Esophagus muscularis mucosa (tissue), 4 donors: ENCODE results near the gene CACFD1. TPM values are rescaled to one million over a fixed set of nuclear protein-coding genes. Genes with fewer than 3 reads are reported as not detected.

Experiments used
- DNase-seq: peaks from one replicate; pipeline ENCODE4 v3.0.0-alpha.2; 2017; ENCODE audit errors: extremely low spot score
- H3K27ac ChIP-seq, 4 donors: fragments of 200-600 bp; sonication (generic); replicated peaks in 1 of 4; 1 replicate in 3 of 4; 2 replicates in 1 of 4; pipeline ENCODE4 v1.5.1; 2016 to 2019; ENCODE audit warnings: mild to moderate bottlenecking in 1 of 4
- H3K27me3 ChIP-seq, 4 donors: fragments of 200-600 bp; sonication (generic); one replicate each; pipeline versions ENCODE4 v1.5.1 to v1.6.0; 2016 to 2019
- H3K36me3 ChIP-seq, 4 donors: fragments of 200-600 bp; sonication (generic); one replicate each; pipeline ENCODE4 v1.5.1; 2016 to 2019
- H3K4me1 ChIP-seq, 4 donors: fragments of 200-600 bp; sonication (generic); one replicate each; pipeline ENCODE4 v1.5.1; 2016 to 2019
- H3K4me3 ChIP-seq, 4 donors: fragments of 200-600 bp; sonication (generic); 1 replicate in 2 of 4; 2 replicates in 2 of 4; pipeline ENCODE4 v1.5.1; 2016 to 2019; ENCODE audit warnings: mild to moderate bottlenecking in 4 of 4, moderate library complexity in 1 of 4
- H3K9me3 ChIP-seq, 4 donors: fragments of 200-600 bp; sonication (generic); 1 replicate in 3 of 4; 2 replicates in 1 of 4; pipeline ENCODE4 v1.5.1; 2016 to 2019
- CTCF ChIP-seq, 3 experiments: fragments of 200-600 bp in 2 of 3; fragments of 450-650 bp in 1 of 3; sonication (generic) in 2 of 3; IDR thresholded peaks; one replicate each; pipeline ENCODE4 v1.5.1; 2017 to 2019; ENCODE audit warnings: antibody characterized with exemption in 3 of 3, mild to moderate bottlenecking in 2 of 3, moderate library complexity in 1 of 3
- EP300 ChIP-seq: sonication (generic); formaldehyde crosslinking; IDR thresholded peaks from one replicate; pipeline ENCODE4 v1.6.1; 2017; ENCODE audit warnings: antibody characterized with exemption
- POLR2A ChIP-seq: fragments of 450-650 bp; IDR thresholded peaks from one replicate; pipeline ENCODE4 v1.6.1; 2017; ENCODE audit warnings: antibody characterized with exemption, moderate library complexity, mild to moderate bottlenecking, low read depth
- POLR2AphosphoS5 ChIP-seq, 2 donors: sonication (generic); formaldehyde crosslinking; IDR thresholded peaks; one replicate each; pipeline ENCODE4 v1.6.1; 2017; ENCODE audit warnings: antibody characterized with exemption in 2 of 2
- WGBS: methylation state at CpG from one replicate; pipeline ENCODE4 v1.1.5; 2018; 5-methylcytosine and 5-hydroxymethylcytosine counted together
- intact Hi-C: fragments of 100-400 bp; cut with DNase I; formaldehyde crosslinking; loops from one replicate; pipeline ENCODE4 v1.15.1; 2023
- total RNA-seq, 4 donors: library from RNA; depleted of rRNA; stranded (reverse); fragments of >200 nt; gene quantifications; one replicate each; pipeline versions ENCODE4 v1.1.0 to v1.2.1, GENCODE V29; 2016

CACFD1 gene
- total RNA-seq, 4 donors from 2014 or later: 12.5 to 27.8 (median 19.6) TPM

GRCh38 chr9:133492061-133493021 lies 32.6 kb downstream of the CACFD1 start:
- WGBS: 66% methylated on average over 26 of the region's 33 CpGs
- Histone ChIP-seq H3K4me3 (no peak overlapping the region), H3K36me3 (no peaks in the 10 kb centered on the region), H3K4me1 (peaks cover 11 to 23% (median 16%) of the 10 kb centered on the region in 4 donors), H3K27ac (peak overlapping the region in 3 of 4 donors; percentile 28 to 48 (median 43)), H3K9me3 (no peaks in the 10 kb centered on the region), H3K27me3 (peaks cover 0 to 73% (median 0%) of the 10 kb centered on the region in 4 donors)
- no peak for DNase-seq
- intact Hi-C loops: no loop called here
- TF ChIP-seq EP300: no peak
- no peak for TF ChIP-seq POLR2AphosphoS5 (IDR thresholded peaks at IDR 0.05)
- TF ChIP-seq POLR2A: no peak
- TF ChIP-seq CTCF (IDR thresholded peaks at IDR 0.05): no peak

- H3K9me3 ChIP-seq: no peaks in the 10 kb centered on the region
- TF ChIP-seq POLR2A (no peak), CTCF (IDR thresholded peaks at IDR 0.05) (no peak), POLR2AphosphoS5 (IDR thresholded peaks at IDR 0.05) (no peak)
- H3K4me1 ChIP-seq: peaks cover 11 to 18% (median 15%) of the 10 kb centered on the region in 4 donors
- DNase-seq: no peak
- 76% methylated on average over 11 of the region's 11 CpGs for WGBS
- H3K4me3 ChIP-seq: no peak overlapping the region
- H3K36me3 ChIP-seq: no peaks in the 10 kb centered on the region
- no peak overlapping the region for H3K27ac ChIP-seq
- intact Hi-C loops: no loop called here
- H3K27me3 ChIP-seq: peaks cover 0 to 73% (median 0%) of the 10 kb centered on the region in 4 donors
These were observed 33.6 kb downstream of the CACFD1 start for GRCh38 chr9:133493428-133493827.

GRCh38 chr9:133493845-133494540 lies 34.2 kb downstream of the CACFD1 start:
- no peaks in the 10 kb centered on the region for H3K36me3 ChIP-seq
- DNase-seq: no peak
- H3K4me3 ChIP-seq: no peak overlapping the region
- peaks cover 11 to 18% (median 17%) of the 10 kb centered on the region in 4 donors for H3K4me1 ChIP-seq
- intact Hi-C loops: no loop called here
- no peak for TF ChIP-seq EP300
- TF ChIP-seq POLR2AphosphoS5 (IDR thresholded peaks at IDR 0.05): no peak
- TF ChIP-seq POLR2A: no peak
- no peak for TF ChIP-seq CTCF (IDR thresholded peaks at IDR 0.05)
- H3K27ac ChIP-seq: no peak overlapping the region
- peaks cover 0 to 73% (median 0%) of the 10 kb centered on the region in 4 donors for H3K27me3 ChIP-seq
- WGBS: 87% methylated on average over 23 of the region's 23 CpGs
- H3K9me3 ChIP-seq: no peaks in the 10 kb centered on the region

- no peak overlapping the region for H3K4me3 ChIP-seq
- no peaks in the 10 kb centered on the region for H3K9me3 ChIP-seq
- peaks cover 0 to 75% (median 0%) of the 10 kb centered on the region in 4 donors for H3K27me3 ChIP-seq
- no peak overlapping the region for H3K27ac ChIP-seq
- intact Hi-C loops: no loop called here
- peaks cover 11 to 22% (median 19%) of the 10 kb centered on the region in 4 donors for H3K4me1 ChIP-seq
- WGBS: 53% methylated on average over 6 of the region's 24 CpGs
- no peak for DNase-seq
- TF ChIP-seq POLR2A: no peak
- TF ChIP-seq EP300: no peak
- no peak for TF ChIP-seq CTCF (IDR thresholded peaks at IDR 0.05)
- no peak for TF ChIP-seq POLR2AphosphoS5 (IDR thresholded peaks at IDR 0.05)
- no peaks in the 10 kb centered on the region for H3K36me3 ChIP-seq
These were observed 35.0 kb downstream of the CACFD1 start for GRCh38 chr9:133494636-133495326.
